Measurements from ENCODE around the gene BMP6. TPM values are rescaled to one million over a fixed set of nuclear protein-coding genes. Genes with fewer than 3 reads are reported as not detected.

BMP6 gene
- total RNA-seq, 1 donor from 2014 or later: not detected

GRCh38 chr6:7758456-7758855 is 32.6 kb downstream of the BMP6 start:
- no peak overlapping the region for H3K27ac Mint-ChIP-seq (ENCODE audit: unreplicated experiment)
- H3K9me3 Mint-ChIP-seq (ENCODE audit: unreplicated experiment): peaks cover 8% of the 10 kb centered on the region
- DNase-seq (ENCODE audit: extremely low spot score, unreplicated experiment): no peak
- TF ChIP-seq CTCF (IDR thresholded peaks at IDR 0.05): no peak
- peaks cover 10% of the 10 kb centered on the region for H3K4me1 Mint-ChIP-seq (ENCODE audit: unreplicated experiment)
- H3K36me3 Mint-ChIP-seq (ENCODE audit: unreplicated experiment): no peaks in the 10 kb centered on the region
- H3K4me3 Mint-ChIP-seq (ENCODE audit: unreplicated experiment): no peak overlapping the region
- peaks cover 18% of the 10 kb centered on the region for H3K27me3 Mint-ChIP-seq (ENCODE audit: unreplicated experiment)

GRCh38 chr6:7759320-7759719 is 33.4 kb downstream of the BMP6 start:
- Mint-ChIP-seq H3K27me3 (ENCODE audit: unreplicated experiment) (peaks cover 17% of the 10 kb centered on the region), H3K4me1 (ENCODE audit: unreplicated experiment) (peaks cover 10% of the 10 kb centered on the region), H3K4me3 (ENCODE audit: unreplicated experiment) (no peak overlapping the region), H3K27ac (ENCODE audit: unreplicated experiment) (no peak overlapping the region), H3K9me3 (ENCODE audit: unreplicated experiment) (peaks cover 8% of the 10 kb centered on the region), H3K36me3 (ENCODE audit: unreplicated experiment) (no peaks in the 10 kb centered on the region)
- DNase-seq (ENCODE audit: extremely low spot score, unreplicated experiment): no peak
- TF ChIP-seq CTCF (IDR thresholded peaks at IDR 0.05): no peak

- Mint-ChIP-seq H3K27me3 (ENCODE audit: unreplicated experiment) (peaks cover 6% of the 10 kb centered on the region), H3K4me1 (ENCODE audit: unreplicated experiment) (peaks cover 10% of the 10 kb centered on the region), H3K36me3 (ENCODE audit: unreplicated experiment) (no peaks in the 10 kb centered on the region), H3K9me3 (ENCODE audit: unreplicated experiment) (peaks cover 5% of the 10 kb centered on the region), H3K4me3 (ENCODE audit: unreplicated experiment) (no peak overlapping the region), H3K27ac (ENCODE audit: unreplicated experiment) (no peak overlapping the region)
- TF ChIP-seq CTCF (IDR thresholded peaks at IDR 0.05): no peak
- no peak for DNase-seq (ENCODE audit: extremely low spot score, unreplicated experiment)
Observed at GRCh38 chr6:7761051-7761450, 35.2 kb downstream of the BMP6 start.

DNA sequence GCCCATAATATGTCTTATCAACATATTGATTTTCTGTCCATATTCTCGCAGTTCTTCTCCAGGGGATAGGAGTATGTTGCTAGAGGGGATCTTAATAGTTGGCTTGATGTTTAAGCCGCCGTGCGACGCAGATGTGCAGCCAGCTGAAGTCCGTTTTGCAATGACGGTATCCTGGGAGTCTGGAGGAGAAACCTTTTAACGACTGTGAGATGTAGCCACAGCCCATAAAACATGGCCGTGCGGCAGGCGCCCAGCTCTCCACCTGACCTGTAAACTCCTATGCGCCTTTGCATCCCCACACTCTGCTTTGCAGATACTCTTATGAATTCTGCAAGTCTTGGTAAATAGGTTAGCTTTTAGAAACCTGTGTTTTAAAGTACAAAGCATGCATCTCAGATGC is 36.9 kb downstream of the BMP6 start:
- peaks cover 10% of the 10 kb centered on the region for H3K4me1 Mint-ChIP-seq (ENCODE audit: unreplicated experiment)
- no peaks in the 10 kb centered on the region for H3K36me3 Mint-ChIP-seq (ENCODE audit: unreplicated experiment)
- H3K9me3 Mint-ChIP-seq (ENCODE audit: unreplicated experiment): no peaks in the 10 kb centered on the region
- DNase-seq (ENCODE audit: extremely low spot score, unreplicated experiment): no peak
- TF ChIP-seq CTCF (IDR thresholded peaks at IDR 0.05): no peak
- no peak overlapping the region for H3K4me3 Mint-ChIP-seq (ENCODE audit: unreplicated experiment)
- H3K27me3 Mint-ChIP-seq (ENCODE audit: unreplicated experiment): peaks cover 2% of the 10 kb centered on the region
- H3K27ac Mint-ChIP-seq (ENCODE audit: unreplicated experiment): no peak overlapping the region

GRCh38 chr6:7763881-7764280 is 38.0 kb downstream of the BMP6 start:
- H3K4me3 Mint-ChIP-seq (ENCODE audit: unreplicated experiment): no peak overlapping the region
- H3K9me3 Mint-ChIP-seq (ENCODE audit: unreplicated experiment): no peaks in the 10 kb centered on the region
- TF ChIP-seq CTCF (IDR thresholded peaks at IDR 0.05): no peak
- H3K27ac Mint-ChIP-seq (ENCODE audit: unreplicated experiment): no peak overlapping the region
- no peak for DNase-seq (ENCODE audit: extremely low spot score, unreplicated experiment)
- no peaks in the 10 kb centered on the region for H3K36me3 Mint-ChIP-seq (ENCODE audit: unreplicated experiment)
- H3K27me3 Mint-ChIP-seq (ENCODE audit: unreplicated experiment): peaks cover 2% of the 10 kb centered on the region
- H3K4me1 Mint-ChIP-seq (ENCODE audit: unreplicated experiment): no peaks in the 10 kb centered on the region
